Thyroid gland (tissue), 4 donors: Measurements from ENCODE around the gene KLF13.

Experiments used
- POLR2A ChIP-seq, 2 donors: fragments of 450-650 bp; IDR thresholded peaks; one replicate each; pipeline ENCODE4 v1.6.1; 2017; ENCODE audit warnings: antibody characterized with exemption in 2 of 2, mild to moderate bottlenecking in 2 of 2, moderate library complexity in 1 of 2
- TF ChIP-seq, protein P1 (sequence below), 6 experiments: fragments of 200-600 bp in 3 of 6; fragments of 450-650 bp in 3 of 6; sonication (generic) in 3 of 6; IDR thresholded peaks; one replicate each; pipeline ENCODE4 v1.5.1; 2016 to 2019; ENCODE audit warnings: antibody characterized with exemption in 6 of 6, mild to moderate bottlenecking in 2 of 6, inconsistent platforms in 1 of 6, moderate library complexity in 1 of 6

DNA sequence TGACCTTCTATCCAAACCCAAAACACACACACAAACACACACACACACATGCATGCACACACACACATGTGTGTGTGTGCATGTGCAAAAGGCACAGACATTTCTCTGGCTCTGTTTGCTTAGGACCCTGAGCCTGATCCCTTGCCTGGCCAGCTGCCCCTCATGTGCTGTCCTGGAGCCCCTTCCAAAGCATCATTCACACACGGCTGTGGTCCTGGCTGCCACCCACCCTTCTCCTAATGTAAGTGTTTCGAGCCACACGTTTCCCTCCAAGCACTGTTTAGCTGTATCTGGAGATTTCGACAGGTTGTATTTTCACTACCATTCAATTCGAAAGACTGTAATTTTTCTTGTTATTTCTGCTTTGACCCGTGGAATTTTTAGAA, 45.8 kb upstream of the KLF13 start:
- TF ChIP-seq POLR2A (IDR thresholded peaks at IDR 0.05), result no peak
- TF ChIP-seq, protein P1, sequence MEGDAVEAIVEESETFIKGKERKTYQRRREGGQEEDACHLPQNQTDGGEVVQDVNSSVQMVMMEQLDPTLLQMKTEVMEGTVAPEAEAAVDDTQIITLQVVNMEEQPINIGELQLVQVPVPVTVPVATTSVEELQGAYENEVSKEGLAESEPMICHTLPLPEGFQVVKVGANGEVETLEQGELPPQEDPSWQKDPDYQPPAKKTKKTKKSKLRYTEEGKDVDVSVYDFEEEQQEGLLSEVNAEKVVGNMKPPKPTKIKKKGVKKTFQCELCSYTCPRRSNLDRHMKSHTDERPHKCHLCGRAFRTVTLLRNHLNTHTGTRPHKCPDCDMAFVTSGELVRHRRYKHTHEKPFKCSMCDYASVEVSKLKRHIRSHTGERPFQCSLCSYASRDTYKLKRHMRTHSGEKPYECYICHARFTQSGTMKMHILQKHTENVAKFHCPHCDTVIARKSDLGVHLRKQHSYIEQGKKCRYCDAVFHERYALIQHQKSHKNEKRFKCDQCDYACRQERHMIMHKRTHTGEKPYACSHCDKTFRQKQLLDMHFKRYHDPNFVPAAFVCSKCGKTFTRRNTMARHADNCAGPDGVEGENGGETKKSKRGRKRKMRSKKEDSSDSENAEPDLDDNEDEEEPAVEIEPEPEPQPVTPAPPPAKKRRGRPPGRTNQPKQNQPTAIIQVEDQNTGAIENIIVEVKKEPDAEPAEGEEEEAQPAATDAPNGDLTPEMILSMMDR (IDR thresholded peaks at IDR 0.05), result no peak
